Astrocyte of the spinal cord (primary cell): ENCODE results near the gene SLC6A7.

Experiments
- DNase-seq: peaks from one replicate; pipeline ENCODE4 v3.0.0; 2011; ENCODE audit warnings: low read depth, low spot score
- H3K4me3 ChIP-seq: 2 replicates; pipeline ENCODE4 v1.5.1; 2011; ENCODE audit warnings: low read depth, mild to moderate bottlenecking, low read length, moderate library complexity
- CTCF ChIP-seq: IDR thresholded peaks from 2 replicates; pipeline ENCODE4 v1.5.1; 2012; ENCODE audit warnings: low read depth, mild to moderate bottlenecking, low read length, inconsistent platforms
- in situ Hi-C: cut with HindIII; loops from 2 replicates; pipeline ENCODE4 v1.10.0; 2017; ENCODE audit warnings: low sequenced_read_pairs

The SLC6A7 gene

GRCh38 chr5:150206098-150206778 lies 16.4 kb downstream of the SLC6A7 start:
- in situ Hi-C loops: no loop called here
- DNase-seq: no peak
- H3K4me3 ChIP-seq: no peak overlapping the region
- no peak for TF ChIP-seq CTCF

- in situ Hi-C loops: no loop called here
- no peak for TF ChIP-seq CTCF
- H3K4me3 ChIP-seq: no peak overlapping the region
- no peak for DNase-seq
Observed at GRCh38 chr5:150206779-150207115, 16.9 kb downstream of the SLC6A7 start.

- in situ Hi-C loops: no loop called here
- H3K4me3 ChIP-seq: no peak overlapping the region
- no peak for TF ChIP-seq CTCF
- peak; percentile 18 for DNase-seq
Observed at GRCh38 chr5:150208187-150209098, 18.6 kb downstream of the SLC6A7 start.

- in situ Hi-C loops: no loop called here
- H3K4me3 ChIP-seq: no peak overlapping the region
- TF ChIP-seq CTCF: no peak
- DNase-seq: peak; percentile 38
Observed at GRCh38 chr5:150209099-150209635, 19.3 kb downstream of the SLC6A7 start.

GRCh38 chr5:150210644-150211043 lies 20.8 kb downstream of the SLC6A7 start:
- no peak for DNase-seq
- TF ChIP-seq CTCF: no peak
- in situ Hi-C loops: no loop called here
- no peak overlapping the region for H3K4me3 ChIP-seq

GRCh38 chr5:150211156-150212030 lies 21.5 kb downstream of the SLC6A7 start:
- in situ Hi-C loops: no loop called here
- DNase-seq: no peak
- H3K4me3 ChIP-seq: no peak overlapping the region
- TF ChIP-seq CTCF: no peak
